GDM1 (cell line): ENCODE measurements around the gene TMEM236.

Experiments
- DNase-seq: peaks from one replicate; lab custom pipeline; 2025; lab: John Stamatoyannopoulos, UW

Gene TMEM236

DNA sequence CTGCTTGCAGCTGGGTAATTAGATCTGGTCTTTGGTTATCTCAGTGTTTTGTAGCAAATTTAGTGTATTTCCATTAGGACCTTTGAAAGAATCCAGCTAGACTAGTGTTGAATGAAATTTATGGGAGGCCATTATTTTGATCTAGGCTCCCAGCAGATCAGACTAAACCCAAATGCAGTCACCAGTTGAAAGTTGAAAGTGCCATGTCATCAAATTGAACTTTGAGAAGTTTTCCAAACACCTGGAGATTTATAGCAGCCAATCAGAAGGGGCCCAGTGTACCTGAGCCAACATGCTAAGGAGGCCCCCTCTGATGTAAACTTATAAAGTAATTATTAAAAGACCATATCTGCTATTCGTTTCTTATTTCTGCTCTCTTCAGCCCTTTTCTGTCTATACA is 11.3 kb upstream of the TMEM236 start:
- no peak for DNase-seq

DNA sequence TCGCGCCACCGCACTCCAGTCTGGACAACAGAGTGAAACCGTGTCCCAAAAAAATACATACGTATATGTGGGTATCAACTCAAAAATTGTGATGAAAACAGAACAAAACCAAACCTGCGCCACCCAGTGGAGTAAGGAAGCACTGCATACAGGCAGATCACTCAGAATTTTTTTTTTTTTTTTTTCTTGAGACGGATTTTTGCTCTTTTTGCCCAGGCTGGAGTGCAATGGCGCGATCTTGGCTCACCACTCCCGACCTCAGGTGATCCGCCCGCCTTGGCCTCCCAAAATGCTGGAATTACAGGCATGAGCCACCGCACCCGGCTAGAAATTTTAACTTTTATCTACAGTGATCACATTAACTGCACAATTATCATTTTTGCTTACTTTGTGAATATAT is 9.1 kb upstream of the TMEM236 start:
- DNase-seq = peak; percentile 30

DNA sequence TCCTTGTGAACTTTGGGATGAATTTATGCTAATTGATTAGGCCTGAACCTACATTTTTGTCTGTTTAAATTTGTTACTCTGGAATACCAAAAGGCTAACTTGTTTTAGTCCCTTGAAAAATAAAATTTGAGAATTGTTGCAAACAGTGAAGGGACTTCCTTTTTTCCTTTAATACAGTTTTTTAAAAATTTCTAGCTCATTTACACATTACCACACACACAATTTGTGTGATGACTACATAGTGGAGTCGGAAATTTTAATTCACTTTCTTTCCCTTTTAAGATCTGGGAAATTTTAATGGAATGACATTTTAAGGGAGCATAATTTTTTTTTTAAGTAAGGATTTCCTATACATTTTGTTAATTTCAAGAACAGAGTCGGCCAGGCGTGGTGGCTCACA is 8.6 kb upstream of the TMEM236 start:
- DNase-seq = no peak

DNA sequence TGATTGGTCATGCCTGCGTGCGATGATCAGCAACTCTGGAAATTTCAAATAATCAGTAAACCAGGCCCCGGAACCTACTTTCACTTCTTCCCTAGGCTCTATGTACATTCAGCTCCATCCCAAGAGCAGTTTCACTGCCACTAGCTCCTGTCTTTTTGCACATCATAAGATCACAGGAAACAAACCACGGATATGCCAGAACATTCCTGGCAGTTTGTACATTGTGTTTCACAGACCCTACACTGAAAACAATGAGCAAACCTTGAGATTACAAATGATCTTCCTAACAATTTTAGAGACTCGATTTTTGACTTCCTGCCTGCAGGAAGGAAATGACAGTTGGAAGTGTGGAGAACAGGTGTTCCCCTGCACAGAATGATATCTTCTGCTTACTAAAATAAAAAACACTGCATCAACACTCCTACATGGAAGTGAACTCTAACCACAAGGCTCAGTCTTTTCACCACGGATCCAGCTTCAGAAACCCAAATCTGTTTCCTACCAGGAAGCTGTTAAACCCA is 7.6 kb upstream of the TMEM236 start:
- peak; percentile 77 for DNase-seq

DNA sequence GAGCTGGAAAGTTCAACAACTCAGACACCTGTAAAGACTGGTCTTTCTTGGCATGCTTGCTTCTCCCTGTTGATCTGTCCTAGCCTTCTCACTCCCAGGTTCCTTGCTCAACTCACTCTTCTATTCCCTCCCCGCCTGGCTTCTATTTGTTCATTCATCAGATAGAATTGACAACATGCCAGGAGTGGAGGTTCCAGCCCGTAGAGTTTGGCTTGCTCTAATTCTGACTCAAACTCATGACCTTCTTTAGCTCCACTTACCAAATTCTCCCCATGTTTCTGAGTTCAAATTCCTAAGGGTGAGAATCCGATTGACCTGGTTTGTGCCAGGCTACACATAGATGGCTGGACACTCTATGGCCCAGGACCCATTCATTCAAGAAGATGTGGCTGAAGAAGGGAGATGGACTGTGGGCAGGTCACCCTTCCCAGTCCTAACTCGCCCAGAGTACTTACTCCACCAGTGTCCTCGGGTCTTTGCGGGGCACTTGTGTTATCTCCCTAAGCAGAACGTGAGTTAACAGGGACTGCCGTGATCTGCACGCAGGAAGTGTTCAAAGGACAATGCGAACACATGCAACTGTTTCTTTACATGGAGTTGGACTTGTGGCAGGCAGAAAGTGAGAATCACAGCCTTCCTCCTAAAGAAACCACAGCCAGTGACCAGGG is 4.0 kb upstream of the TMEM236 start:
- no peak for DNase-seq

DNA sequence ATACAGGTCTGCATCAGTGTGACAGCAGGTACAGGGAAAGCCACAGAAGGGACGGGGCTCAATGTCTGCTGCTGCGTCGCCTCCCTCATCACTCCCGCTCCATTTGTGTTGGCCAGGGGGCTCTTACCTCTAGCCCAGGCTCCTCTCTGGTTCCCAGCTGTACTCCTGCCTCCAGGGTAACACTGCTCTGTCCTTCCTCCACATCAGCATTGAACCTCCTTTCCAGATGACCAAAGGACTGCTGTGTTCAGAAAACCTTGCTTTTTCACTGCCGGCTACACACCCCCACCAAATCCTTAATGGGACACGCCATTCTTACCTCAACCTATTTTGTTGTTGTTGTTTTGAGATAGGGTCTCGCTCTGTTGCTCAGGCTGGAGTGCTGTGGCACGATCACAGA is 2.1 kb upstream of the TMEM236 start:
- no peak for DNase-seq

DNA sequence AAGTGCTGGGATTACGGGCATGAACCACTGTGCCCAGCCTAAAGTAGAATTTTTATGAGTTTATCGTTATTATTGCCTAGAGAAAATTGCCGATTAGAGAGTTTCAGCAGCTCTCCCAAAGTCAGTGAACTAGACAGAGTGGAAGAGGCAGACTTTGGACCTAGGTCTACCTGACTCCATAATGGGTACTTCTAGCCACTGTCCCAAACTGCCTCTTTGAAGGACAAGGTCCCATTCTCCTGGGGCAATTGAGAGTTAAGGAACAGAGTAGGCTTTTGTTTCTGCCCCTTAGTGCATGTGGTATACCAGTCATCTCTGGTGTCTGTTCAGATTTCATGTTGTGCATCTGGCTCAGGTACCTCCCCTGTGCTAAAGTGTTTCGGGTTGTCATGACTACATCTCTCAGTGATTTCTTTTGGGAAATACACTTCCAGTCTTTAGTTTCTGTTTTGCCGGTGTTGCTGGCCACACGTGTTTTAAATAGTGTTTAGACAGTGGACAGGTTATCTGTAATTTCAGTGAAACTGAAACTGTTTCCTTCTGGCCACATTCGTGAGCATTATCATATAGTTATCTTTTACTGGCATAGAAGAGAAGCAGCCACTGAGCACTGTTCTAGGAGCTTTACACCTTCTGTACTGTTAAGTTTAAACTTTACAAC is 4.7 kb downstream of the TMEM236 start:
- no peak for DNase-seq

DNA sequence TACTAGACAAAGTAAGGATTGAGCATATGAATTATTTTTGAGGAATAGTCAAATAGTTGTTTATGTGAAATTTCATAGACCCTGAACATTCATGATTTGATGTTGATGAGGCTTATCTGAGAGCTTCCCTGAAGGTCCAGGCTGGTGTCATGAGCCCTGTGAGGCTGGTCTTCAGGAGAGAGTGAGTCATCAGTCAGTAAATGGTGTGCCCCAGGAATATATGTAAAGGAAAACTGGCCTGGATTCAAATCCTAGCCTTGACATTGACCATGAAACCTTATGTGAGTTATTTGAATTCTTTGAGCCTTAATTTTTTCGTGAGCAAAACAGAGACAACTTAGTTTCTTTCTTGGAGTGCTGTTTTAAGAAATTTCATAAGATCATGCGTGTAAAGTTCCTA is 6.2 kb downstream of the TMEM236 start:
- no peak for DNase-seq

DNA sequence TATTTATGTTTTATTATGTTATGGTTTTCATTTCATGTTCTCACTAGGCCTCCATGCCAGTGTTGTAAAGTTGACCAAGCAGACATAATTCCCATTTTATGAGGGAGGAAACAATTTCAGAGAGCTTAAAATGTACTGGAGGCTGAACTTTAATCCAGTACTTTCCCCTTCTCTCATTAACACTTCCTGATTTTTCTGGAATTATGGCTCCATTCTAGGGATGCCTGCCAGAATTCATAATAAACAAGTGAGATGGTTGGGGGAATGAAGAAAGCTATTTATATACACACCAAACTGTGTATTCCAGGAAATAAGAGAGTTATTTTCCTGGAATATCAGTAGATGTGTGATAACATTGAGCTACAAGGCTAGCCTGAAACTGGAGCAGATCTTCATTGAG is 6.9 kb downstream of the TMEM236 start:
- no peak for DNase-seq

DNA sequence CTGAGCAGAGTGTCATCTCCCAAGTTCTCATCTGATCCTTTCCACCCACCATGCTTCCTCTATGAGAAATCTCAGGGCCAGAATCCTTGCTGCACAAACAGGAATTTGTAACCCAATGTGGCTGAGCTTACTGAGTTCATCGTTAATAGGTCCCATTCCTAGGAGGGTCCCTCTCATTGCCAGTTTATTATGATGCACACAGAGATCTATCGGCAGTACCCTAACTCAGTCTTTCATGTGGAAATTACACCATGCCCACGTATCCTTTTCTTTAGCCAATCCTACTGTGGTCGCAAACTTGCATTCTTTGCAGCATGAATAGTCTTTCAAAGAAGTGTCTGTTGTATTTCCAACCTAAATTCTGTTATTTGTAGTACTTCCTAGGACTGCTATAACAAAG is 12.1 kb downstream of the TMEM236 start:
- DNase-seq = no peak

DNA sequence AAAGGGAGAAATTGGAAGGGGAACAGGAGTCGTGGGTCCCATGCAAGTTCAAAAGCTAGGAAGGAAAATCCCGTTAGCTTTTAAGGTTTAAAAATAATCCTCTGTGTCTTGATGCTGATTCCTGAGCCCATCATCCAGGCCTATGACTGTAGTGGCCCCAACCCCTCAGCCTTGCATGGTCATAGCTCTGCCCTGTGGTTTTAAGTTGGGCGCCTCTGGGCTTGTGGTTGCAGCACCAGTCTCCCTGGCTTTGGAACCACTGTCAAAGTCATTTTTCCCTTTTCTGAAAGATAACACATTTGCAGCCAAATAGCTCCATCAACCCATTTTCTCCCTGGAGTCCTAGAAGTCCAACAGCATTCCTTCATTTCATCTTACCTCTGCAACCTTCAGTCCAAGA is 13.6 kb downstream of the TMEM236 start:
- no peak for DNase-seq

DNA sequence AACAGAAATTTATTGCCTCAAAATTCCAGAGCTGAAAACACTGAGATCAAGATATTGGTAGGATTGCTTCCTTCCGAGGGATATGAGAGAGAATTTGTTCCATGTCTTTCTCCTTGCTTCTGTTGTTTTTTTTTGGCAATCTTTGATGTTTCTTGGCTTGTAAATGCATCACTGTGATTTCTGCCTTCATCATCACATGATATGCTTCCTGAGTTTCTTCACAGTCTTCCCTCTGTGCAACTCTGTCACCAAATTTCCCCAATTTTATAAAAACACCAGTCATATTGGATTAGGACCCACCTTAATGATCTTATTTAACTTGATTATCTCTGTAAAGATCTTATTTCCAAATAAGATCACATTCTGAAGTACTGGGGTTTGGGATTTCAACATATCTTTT is 14.7 kb downstream of the TMEM236 start:
- no peak for DNase-seq

DNA sequence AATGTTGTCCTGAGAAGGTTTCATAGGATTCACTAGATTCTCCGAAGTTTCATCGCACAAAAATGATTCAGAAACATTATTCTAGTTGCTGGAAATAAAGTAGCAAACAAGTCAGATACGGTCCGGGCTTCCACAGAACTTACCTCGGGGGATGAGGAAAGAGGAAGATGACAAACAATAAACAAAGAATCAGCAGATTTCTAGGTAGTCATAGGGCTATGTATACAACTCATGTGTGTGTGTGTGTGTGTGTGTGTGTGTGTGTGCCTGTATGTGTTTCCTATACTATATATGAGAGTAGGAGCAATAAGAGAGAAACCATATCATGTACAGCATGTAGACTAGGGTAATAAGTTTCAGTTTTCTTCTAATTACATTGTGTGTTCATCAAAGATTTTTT is 16.5 kb downstream of the TMEM236 start:
- no peak for DNase-seq

DNA sequence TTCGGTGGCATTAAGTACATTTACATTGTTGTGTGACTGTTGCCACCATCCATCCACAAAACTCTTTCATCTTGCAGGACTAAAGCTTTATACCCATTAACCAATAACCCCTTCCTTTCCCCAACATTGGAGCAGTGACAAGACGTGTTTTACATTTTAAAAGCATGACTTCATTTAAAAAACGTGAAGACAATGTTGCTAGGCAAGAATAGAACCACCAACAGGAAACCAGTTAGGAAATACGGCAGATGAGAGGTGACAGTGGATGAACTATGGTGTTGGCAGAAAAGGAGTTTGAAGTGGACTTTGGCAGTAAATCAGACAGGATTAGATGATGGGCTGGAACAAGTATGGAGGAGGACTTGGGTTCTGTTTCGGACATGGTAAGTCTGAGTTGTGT is 17.0 kb downstream of the TMEM236 start:
- DNase-seq = no peak

DNA sequence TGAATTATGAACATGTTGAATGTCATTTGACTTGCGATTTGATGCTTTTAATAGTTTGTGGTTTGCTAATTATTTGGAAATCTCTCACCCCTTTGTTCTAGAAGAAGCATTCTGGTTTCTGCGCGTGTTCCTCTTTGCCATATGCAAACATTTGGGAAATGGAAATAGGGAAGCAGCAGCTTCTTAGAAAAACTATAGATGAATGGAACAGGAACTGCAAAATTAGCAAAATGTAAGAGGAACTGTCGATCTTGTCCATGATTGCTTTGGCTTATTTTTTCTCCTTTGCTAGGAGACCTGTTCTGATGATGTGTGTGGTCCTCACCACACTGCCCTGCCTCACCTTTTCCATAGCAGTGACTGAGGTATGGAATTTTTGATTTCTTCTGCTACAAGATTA is 19.0 kb downstream of the TMEM236 start:
- DNase-seq = no peak

DNA sequence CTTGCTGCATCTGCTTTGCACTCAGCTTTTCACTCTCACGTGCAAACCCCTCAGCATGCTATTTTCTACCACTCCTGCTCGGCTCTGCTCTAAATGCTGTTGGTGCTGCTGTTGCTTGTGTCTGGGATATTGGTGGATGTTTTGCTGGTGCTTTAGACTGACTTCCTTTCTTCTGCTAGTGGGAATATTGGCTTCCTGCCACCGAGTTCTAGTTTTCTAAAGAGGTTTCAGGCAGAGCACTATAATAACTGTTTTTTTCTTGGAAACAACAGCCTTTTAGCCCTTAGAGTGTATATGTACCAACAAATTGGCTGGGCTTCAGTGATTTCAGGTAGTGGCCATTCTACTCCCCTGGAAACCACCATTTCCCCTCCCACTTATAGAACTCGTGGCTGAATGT is 27.8 kb downstream of the TMEM236 start:
- DNase-seq = no peak

DNA sequence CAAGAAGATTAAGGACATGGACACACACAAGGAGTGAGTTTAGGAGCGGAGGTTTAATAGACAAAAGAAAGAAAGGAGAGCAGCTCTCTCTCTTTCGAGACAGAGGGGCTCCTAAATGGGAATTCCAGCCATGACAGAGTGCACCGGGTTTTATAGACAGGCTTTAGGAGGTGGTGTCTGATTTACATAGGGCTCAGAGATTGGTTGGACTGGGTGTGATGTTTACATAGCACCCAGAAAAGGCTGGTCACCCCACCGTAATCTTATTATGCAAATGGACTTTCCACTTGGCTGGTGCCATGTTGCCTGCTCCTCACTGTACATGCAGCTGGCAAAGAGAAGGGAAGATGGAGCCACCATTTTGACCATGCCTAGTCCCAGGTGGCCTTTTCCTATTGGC is 28.7 kb downstream of the TMEM236 start:
- DNase-seq = no peak

DNA sequence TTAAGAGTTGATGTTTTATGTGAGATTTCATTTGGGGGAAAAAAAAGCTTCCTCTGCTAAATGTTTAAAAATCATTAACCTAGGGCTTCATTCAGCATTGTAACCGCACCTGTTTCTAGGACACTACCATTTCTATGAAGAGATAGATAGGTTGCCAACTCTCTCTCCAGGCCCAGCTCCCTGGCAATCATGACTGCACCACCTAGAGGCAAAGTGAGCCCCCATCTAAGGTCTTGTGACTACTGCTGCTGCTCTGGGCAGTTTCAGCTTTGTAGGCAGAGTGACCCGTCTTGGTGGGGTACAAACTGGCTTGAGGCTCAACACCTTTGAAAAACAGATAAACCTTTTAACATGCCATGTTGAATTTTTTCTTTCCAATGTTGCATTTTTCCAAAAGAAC is 29.9 kb downstream of the TMEM236 start:
- DNase-seq = no peak

DNA sequence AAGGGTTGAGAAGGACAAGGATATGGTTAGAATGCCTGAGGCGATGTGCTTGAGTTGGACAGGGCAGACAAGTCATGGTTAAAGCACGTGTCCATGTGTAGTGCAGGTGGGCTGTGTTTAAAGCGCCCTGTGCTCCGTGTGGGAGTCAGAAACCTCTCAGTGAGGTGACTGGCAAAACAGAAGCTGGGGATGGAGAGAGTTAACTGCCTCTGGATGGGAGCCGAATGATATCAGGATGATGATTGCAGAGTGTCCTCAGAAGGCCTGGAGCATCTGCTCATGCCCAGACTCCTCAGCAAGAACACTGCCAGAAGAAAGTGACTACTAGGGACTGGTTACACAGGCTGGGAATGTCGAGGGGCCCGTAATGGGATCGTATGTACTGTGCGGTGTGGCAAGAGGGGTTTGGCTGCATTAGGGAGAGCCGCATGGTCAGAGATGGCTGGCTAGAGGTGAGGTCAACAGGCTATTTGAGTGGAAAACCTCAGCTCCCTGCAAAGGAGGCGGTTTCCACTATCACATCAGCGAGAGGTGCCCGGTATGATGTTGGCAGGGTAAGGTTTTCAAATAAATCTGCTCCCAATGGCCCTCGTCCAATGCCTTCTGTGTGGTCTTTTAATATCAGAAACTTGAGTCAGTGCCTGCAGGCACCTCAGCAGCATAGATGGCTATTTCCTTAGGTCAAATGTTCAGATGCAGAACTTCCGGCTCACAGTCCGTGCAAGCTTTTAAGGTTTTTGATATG is 31.1 kb downstream of the TMEM236 start:
- DNase-seq = no peak

DNA sequence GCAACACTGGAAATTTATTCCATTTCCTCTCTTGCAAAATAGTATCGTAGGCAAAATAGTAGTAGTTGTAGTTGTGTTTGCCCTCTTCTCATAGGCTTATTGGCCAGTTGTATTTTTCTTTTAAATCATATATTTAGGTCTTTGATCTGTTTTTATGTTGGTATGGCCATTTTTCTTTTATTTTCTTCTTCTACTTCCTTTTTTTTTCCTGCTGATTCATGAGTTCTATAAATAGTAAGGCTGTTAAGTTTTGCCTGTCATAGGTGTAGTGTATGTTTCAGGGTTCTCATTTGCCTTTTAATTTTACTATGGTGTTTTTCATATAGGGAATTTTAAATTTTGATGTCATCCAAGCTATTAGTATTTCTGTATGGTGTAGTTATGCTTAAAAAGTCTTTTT is 31.8 kb downstream of the TMEM236 start:
- no peak for DNase-seq

DNA sequence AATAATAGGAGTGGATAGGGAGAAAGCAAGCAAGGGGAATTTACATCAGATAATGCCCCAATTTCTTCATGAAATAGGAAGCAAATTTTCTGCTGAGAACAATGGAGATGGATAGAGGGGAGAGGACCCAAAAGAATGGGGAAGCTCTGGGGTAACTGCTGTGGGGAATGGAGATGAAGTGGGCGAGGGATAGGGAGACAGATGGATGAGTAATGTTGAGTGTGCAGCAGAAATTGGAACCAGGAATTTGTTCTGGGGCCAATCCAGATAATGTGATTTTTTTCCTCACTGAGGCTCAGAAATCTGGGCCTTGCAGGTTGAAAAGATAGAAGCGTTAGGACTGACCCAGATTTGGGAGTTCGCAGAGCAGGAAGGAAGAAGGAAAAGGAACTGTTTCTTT is 32.7 kb downstream of the TMEM236 start:
- DNase-seq = no peak

DNA sequence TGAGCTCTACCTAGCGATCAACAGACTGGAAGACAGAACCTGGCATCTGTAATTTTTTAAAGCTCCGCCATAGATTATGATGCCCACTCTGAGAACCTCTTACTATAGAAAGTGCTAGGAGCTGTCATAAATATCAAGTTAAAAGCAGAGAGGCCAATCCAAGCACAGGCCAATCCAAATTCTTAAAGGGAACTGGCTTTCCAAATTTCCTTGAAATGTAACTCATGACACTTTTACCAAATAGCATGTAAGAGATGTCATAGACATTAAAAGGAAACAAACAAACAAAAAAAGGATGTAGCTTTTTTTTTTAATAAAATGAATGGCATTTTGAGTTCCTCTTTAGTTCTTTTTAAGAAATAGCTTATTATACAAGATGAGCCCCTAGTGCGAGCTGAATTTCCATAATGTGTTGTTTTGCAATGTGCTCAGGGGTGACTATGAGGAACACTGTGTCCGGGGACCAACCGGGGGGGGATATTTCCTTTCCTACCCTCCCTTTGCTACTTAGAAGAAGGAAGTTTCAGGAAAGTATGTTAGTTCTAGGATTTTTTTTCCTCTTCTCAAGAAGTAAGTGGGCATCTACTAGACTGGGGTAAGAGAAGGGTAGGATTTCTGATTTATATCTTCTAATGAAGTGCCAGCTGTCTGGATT is 33.4 kb downstream of the TMEM236 start:
- no peak for DNase-seq
